Measurements from ENCODE around the gene CNTN2.

The CNTN2 gene

DNA sequence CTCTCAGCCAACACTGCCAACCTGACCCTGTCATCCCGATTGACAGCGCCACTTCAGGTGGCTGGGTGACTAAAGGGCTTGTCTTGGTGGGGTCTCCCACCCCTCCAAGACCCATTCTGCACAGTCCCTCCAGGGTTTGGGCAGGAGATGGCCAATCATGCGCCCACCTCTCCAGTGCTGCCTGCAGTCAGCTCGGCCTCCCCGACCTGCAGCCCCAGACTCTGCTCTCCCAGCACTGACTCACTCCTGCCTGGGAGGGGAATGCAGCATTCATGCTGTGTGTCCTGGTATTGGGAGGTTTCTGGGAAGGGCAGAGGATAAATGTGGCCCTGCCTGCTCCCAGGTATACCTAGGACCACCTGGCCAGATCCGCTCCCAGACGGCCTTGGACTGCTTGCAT, 31.5 kb downstream of the CNTN2 start:
- Histone ChIP-seq H3K36me3 (ENCODE audit: insufficient read depth, low read length) (no peaks in the 10 kb centered on the region), H3K27ac (ENCODE audit: low read depth, low read length) (no peak overlapping the region), H3K9ac (ENCODE audit: low read length) (no peak overlapping the region), H3K27me3 (ENCODE audit: control insufficient read depth in 1 of 2, insufficient read depth in 2 of 2, low read length in 2 of 2) (no peaks in the 10 kb centered on the region), H3K4me3 (ENCODE audit: low read depth in 1 of 2, low read length in 2 of 2) (no peak overlapping the region), H3K9me3 (ENCODE audit: low read length) (no peaks in the 10 kb centered on the region), H3K4me1 (ENCODE audit: insufficient read depth, low read length) (no peaks in the 10 kb centered on the region)

DNA sequence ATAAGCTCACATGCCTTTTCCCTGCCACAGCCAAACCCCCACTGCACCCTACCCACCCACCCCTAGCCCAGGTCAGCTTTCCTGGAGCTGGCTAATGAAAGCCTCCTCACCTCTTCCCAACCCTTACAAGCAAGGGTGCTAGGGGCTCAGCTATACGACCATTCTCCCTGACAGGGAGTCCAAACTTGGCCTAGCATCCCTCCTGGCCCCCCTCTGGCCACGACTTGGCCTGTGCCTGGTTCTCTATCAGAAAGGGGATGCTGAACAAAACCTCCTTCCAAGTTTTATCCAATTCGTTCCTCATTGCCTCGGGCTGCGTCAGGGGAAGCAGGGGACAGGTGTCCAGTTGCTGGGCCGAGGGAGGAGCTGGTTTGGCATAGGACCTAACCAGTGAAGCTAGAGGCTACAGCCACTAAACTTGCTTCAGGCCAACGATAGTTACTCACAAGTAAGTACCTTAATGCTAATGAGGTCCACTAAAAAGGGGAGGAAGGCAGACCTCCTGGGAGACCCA, 32.7 kb downstream of the CNTN2 start:
- Histone ChIP-seq H3K36me3 (ENCODE audit: insufficient read depth, low read length) (no peaks in the 10 kb centered on the region), H3K4me1 (ENCODE audit: insufficient read depth, low read length) (no peaks in the 10 kb centered on the region), H3K27me3 (ENCODE audit: control insufficient read depth in 1 of 2, insufficient read depth in 2 of 2, low read length in 2 of 2) (no peaks in the 10 kb centered on the region), H3K9ac (ENCODE audit: low read length) (no peak overlapping the region), H3K4me3 (ENCODE audit: low read depth in 1 of 2, low read length in 2 of 2) (no peak overlapping the region), H3K9me3 (ENCODE audit: low read length) (no peaks in the 10 kb centered on the region), H3K27ac (ENCODE audit: low read depth, low read length) (no peak overlapping the region)

DNA sequence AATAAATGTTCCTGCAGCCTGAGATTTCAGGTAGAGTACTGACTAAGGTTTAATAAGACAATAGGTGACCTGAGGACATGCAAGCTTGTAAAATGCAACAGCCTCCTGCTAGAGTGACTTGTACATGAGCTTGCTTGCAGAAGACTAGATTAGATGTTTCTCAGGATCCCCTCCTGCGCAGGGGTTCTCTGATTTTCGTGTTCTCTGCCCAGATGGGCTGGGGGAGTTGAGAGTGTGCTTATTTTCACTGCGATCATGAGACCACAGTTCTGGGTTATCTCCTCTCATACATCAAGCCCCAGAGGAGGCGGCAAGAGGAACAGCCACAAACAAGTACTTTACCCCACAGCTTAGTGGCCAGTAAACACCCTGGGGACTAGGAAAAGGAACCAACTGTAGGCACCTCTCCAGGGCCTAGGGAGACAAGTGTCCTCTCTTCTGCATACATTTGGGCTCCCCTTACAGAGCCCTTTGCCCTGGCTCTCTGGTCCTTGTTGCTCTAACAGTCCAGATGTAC, 33.3 kb downstream of the CNTN2 start:
- no peak overlapping the region for H3K9ac ChIP-seq (ENCODE audit: low read length)
- no peaks in the 10 kb centered on the region for H3K36me3 ChIP-seq (ENCODE audit: insufficient read depth, low read length)
- H3K4me1 ChIP-seq (ENCODE audit: insufficient read depth, low read length) = no peaks in the 10 kb centered on the region
- H3K27me3 ChIP-seq (ENCODE audit: control insufficient read depth in 1 of 2, insufficient read depth in 2 of 2, low read length in 2 of 2) = no peaks in the 10 kb centered on the region
- H3K9me3 ChIP-seq (ENCODE audit: low read length) = no peaks in the 10 kb centered on the region
- H3K27ac ChIP-seq (ENCODE audit: low read depth, low read length) = no peak overlapping the region
- no peak overlapping the region for H3K4me3 ChIP-seq (ENCODE audit: low read depth in 1 of 2, low read length in 2 of 2)

DNA sequence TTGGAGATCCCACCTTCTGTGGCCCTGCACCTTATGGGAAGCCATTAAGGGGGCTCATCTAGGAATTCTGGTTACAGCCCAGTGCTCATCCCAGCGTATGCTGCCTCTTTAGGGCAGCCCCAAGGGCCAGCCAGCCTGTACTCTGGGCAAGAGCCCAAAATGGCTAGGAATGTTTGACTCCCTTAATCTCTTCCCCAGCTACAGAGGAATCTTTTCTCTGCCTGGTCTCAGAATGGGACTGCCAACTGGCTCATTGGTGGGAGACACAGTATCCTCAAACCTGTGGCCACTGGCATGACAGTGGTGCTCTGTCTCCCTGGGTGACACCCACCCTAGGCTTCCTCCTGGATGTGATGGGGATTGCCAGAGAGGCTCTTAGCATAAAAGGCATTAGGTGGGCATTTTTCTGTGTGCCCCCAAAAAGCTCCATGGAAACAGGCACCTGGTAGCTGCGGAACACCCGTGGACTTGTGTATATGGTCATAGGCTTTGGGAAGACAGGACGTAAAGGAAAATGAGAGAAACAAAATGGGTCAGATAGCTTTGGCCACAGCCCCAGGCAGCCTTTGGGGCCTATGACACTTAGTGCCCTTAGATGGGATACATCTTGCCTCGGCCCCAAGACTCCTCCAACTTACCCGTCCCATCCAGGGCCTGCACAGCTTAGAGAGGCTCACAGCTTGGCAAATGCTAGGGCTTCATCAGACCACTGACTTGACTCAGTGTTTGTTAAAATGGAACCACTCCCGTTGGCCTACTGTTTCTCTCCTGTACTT, 34.3 kb downstream of the CNTN2 start:
- Histone ChIP-seq H3K27me3 (ENCODE audit: control insufficient read depth in 1 of 2, insufficient read depth in 2 of 2, low read length in 2 of 2) (no peaks in the 10 kb centered on the region), H3K9me3 (ENCODE audit: low read length) (no peaks in the 10 kb centered on the region), H3K4me1 (ENCODE audit: insufficient read depth, low read length) (no peaks in the 10 kb centered on the region), H3K36me3 (ENCODE audit: insufficient read depth, low read length) (no peaks in the 10 kb centered on the region), H3K9ac (ENCODE audit: low read length) (no peak overlapping the region), H3K27ac (ENCODE audit: low read depth, low read length) (no peak overlapping the region), H3K4me3 (ENCODE audit: low read depth in 1 of 2, low read length in 2 of 2) (no peak overlapping the region)

DNA sequence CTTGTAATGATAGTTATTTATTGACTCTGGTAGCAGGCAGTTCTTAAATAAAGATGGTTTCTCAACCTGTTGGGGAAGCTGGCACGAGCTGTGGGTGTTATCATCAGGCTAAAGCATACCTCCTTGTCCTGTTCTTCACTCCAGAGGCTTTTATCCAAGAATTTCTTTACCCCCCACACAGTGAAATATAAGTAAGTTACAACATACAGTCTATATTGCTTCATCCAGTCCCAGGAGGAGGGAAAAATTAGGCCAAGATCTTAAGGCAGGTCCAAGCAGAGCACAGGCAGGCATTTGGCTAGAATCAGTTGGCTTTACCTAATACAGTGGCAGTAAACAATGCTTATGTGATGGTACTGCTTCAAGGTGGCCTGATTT, 34.9 kb downstream of the CNTN2 start:
- Histone ChIP-seq H3K9ac (ENCODE audit: low read length) (no peak overlapping the region), H3K4me1 (ENCODE audit: insufficient read depth, low read length) (no peaks in the 10 kb centered on the region), H3K4me3 (ENCODE audit: low read depth in 1 of 2, low read length in 2 of 2) (no peak overlapping the region), H3K27ac (ENCODE audit: low read depth, low read length) (no peak overlapping the region), H3K27me3 (ENCODE audit: control insufficient read depth in 1 of 2, insufficient read depth in 2 of 2, low read length in 2 of 2) (no peaks in the 10 kb centered on the region), H3K9me3 (ENCODE audit: low read length) (no peaks in the 10 kb centered on the region), H3K36me3 (ENCODE audit: insufficient read depth, low read length) (no peaks in the 10 kb centered on the region)

DNA sequence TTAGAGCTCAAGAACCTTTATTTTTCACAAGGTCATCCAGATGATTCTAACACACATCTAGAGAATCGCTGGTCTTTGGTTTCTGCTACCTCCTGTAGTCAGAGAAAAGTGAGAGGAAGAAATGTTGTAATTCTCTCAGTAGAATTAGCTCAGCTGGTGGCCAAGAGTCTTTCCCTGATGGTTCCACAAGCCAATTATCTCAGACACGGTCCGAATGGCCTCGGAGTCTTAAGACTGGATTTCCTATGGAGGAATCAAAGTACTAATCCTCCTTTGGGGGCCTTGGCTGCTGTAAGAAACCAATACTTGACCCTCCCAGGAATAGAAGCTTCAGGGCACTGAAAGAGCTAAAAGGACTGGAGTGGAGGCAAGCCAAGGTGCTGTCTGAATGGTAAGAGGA, 39.4 kb downstream of the CNTN2 start:
- Histone ChIP-seq H3K9me3 (ENCODE audit: low read length) (no peaks in the 10 kb centered on the region), H3K4me3 (ENCODE audit: low read depth in 1 of 2, low read length in 2 of 2) (no peak overlapping the region), H3K27me3 (ENCODE audit: control insufficient read depth in 1 of 2, insufficient read depth in 2 of 2, low read length in 2 of 2) (no peaks in the 10 kb centered on the region), H3K4me1 (ENCODE audit: insufficient read depth, low read length) (no peaks in the 10 kb centered on the region), H3K9ac (ENCODE audit: low read length) (no peak overlapping the region), H3K36me3 (ENCODE audit: insufficient read depth, low read length) (peaks cover 28% of the 10 kb centered on the region), H3K27ac (ENCODE audit: low read depth, low read length) (no peak overlapping the region)

DNA sequence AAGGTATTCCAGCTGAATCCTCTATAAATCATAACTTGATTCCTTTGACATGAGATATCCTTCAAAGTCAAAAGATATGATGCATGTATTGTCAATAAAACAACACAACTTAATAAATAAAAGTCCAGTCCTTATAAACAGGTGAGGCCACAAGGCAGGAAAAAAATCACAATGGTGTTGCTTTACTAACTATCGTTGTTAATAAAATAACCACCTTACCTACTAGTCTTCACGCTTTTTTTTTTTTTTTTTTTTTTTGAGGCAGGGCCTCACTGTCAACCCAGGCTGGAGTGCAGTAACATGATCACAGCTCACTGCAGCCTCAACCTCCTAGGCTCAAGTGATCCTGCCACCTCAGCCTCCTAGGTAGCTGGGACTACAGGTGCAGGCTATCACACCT, 41.3 kb downstream of the CNTN2 start, which contains the start of gene TMEM81:
Gene TMEM81, minus strand, starts transcription at position 101 of the 400 bp plus-strand sequence. CDS start 140 bp downstream, outside the sequence.
- H3K36me3 ChIP-seq (ENCODE audit: insufficient read depth, low read length) = peaks cover 43% of the 10 kb centered on the region

DNA sequence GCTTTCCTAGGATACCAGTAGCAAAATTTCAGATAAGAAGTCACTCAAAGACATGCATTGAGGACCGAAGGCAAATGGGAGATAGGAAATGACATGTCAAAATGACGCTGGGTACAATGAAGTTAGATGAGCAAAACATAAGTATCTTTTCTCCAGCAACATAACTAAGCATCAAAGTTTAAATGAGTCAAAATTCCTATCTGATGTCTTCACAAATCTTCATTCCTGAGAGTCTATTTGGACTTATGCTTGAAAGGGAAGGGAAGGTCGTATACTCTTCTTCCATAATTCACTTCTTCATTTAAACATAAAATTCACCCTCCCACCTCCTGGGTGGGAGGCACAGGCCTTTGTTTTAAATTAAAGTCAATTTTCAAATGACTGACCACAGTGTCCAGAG, 45.3 kb downstream of the CNTN2 start:
- Histone ChIP-seq H3K4me3 (ENCODE audit: low read depth in 1 of 2, low read length in 2 of 2) (no peak overlapping the region), H3K9me3 (ENCODE audit: low read length) (no peaks in the 10 kb centered on the region), H3K4me1 (ENCODE audit: insufficient read depth, low read length) (no peaks in the 10 kb centered on the region), H3K9ac (ENCODE audit: low read length) (no peak overlapping the region), H3K27me3 (ENCODE audit: control insufficient read depth in 1 of 2, insufficient read depth in 2 of 2, low read length in 2 of 2) (no peaks in the 10 kb centered on the region), H3K36me3 (ENCODE audit: insufficient read depth, low read length) (peaks cover 60% of the 10 kb centered on the region), H3K27ac (ENCODE audit: low read depth, low read length) (no peak overlapping the region)

More for the DNA sequence above, 41.3 kb downstream of the CNTN2 start, which contains the start of gene TMEM81:
- no peak within 1 kb of the TSS for H3K27ac ChIP-seq (ENCODE audit: low read depth, low read length)
- H3K27me3 ChIP-seq (ENCODE audit: control insufficient read depth in 1 of 2, insufficient read depth in 2 of 2, low read length in 2 of 2) = no peaks in the 10 kb centered on the region
- no peaks in the 10 kb centered on the region for H3K4me1 ChIP-seq (ENCODE audit: insufficient read depth, low read length)
- no peak within 1 kb of the TSS for H3K4me3 ChIP-seq (ENCODE audit: low read depth in 1 of 2, low read length in 2 of 2)
- H3K9me3 ChIP-seq (ENCODE audit: low read length) = no peaks in the 10 kb centered on the region
- no peak within 1 kb of the TSS for H3K9ac ChIP-seq (ENCODE audit: low read length)

DNA sequence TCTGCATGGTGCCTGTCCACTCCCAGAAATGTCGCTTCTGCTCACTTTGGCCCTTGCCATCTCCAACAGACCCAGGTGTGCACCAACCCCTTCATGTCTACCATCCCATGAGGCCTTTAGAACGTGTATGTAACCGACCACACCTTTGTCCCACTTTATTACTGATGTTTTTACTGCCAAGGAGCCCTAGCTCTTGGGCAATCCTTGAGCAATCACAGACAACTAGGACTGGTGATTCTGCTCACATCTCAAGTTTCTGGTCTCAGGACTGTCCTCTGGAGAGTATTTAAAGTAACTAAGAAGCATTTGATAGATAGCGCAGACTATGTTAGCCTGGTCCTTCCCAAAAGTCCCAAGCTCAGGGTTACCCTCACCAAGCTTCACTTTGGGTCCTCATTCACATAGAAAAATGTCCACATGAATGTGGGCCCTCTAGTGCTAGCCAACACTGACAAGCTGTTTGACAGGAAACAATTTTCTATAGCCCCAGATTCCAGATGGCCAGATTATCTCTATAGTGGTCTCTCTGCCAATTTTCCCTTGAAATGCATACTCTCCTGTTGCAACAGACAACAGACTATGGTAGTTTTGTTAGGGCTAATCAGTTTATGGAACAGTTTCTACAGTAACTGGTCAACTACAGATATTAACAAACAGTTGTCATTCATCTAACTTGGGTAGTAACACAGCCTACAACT, 48.2 kb downstream of the CNTN2 start:
- Histone ChIP-seq H3K9me3 (ENCODE audit: low read length) (no peaks in the 10 kb centered on the region), H3K27ac (ENCODE audit: low read depth, low read length) (no peak overlapping the region), H3K9ac (ENCODE audit: low read length) (no peak overlapping the region), H3K4me1 (ENCODE audit: insufficient read depth, low read length) (no peaks in the 10 kb centered on the region), H3K36me3 (ENCODE audit: insufficient read depth, low read length) (peaks cover 63% of the 10 kb centered on the region), H3K4me3 (ENCODE audit: low read depth in 1 of 2, low read length in 2 of 2) (no peak overlapping the region), H3K27me3 (ENCODE audit: control insufficient read depth in 1 of 2, insufficient read depth in 2 of 2, low read length in 2 of 2) (no peaks in the 10 kb centered on the region)

DNA sequence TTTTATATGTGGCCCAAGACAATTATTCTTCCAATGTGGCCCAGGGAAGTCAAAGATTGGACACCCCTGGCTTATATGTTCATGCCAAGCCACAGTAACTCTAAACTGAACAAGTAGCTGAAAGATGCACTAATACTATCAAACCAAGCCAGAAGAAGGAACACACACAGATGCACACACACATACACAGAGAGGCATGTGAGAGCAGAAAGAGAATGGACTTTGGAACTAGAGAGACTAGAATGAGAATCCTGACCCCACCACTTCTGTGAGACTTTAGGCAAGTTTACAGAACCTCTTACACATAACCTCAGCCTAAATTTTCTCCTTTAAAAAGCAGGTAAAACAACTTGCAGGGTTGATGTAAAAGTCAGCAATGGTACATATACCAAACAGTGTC, 52.4 kb downstream of the CNTN2 start:
- Histone ChIP-seq H3K36me3 (ENCODE audit: insufficient read depth, low read length) (peaks cover 79% of the 10 kb centered on the region), H3K27me3 (ENCODE audit: control insufficient read depth in 1 of 2, insufficient read depth in 2 of 2, low read length in 2 of 2) (no peaks in the 10 kb centered on the region)

DNA sequence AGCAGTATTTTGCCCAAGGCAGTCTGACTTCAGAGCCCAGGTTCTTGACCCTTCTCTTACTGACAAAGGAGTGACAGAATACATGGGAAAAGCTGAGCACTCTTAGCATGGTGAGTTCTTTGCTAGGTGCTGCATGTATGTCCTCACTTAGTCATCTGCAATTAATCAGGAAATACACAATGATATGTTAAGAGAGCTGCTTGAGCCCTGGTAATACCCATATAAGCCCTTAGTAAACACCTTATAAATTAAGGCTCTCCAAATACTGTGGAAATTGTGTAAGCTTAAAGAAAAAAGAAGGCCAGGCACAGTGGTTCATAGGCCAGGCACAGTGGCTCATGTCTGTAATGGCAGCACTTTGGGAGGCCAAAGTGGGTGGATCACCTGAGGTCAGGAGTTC, 55.2 kb downstream of the CNTN2 start:
- no peak overlapping the region for H3K27ac ChIP-seq (ENCODE audit: low read depth, low read length)
- H3K27me3 ChIP-seq (ENCODE audit: control insufficient read depth in 1 of 2, insufficient read depth in 2 of 2, low read length in 2 of 2) = no peaks in the 10 kb centered on the region
- H3K4me3 ChIP-seq (ENCODE audit: low read depth in 1 of 2, low read length in 2 of 2) = no peak overlapping the region
- H3K4me1 ChIP-seq (ENCODE audit: insufficient read depth, low read length) = no peaks in the 10 kb centered on the region
- H3K9me3 ChIP-seq (ENCODE audit: low read length) = no peaks in the 10 kb centered on the region
- no peak overlapping the region for H3K9ac ChIP-seq (ENCODE audit: low read length)
- H3K36me3 ChIP-seq (ENCODE audit: insufficient read depth, low read length) = peaks cover 85% of the 10 kb centered on the region

More for the DNA sequence above, 52.4 kb downstream of the CNTN2 start:
- Histone ChIP-seq H3K27ac (ENCODE audit: low read depth, low read length) (no peak overlapping the region), H3K9ac (ENCODE audit: low read length) (no peak overlapping the region), H3K9me3 (ENCODE audit: low read length) (no peaks in the 10 kb centered on the region), H3K4me1 (ENCODE audit: insufficient read depth, low read length) (no peaks in the 10 kb centered on the region), H3K4me3 (ENCODE audit: low read depth in 1 of 2, low read length in 2 of 2) (no peak overlapping the region)
